HG02884 (cell line): Measurements from ENCODE around the gene IFITM10.

Source experiments
- ATAC-seq: cut with Tn5 transposase; IDR thresholded peaks from one replicate; pipeline ENCODE4 v1.9.1; 2021; ENCODE audit warnings: mild to moderate bottlenecking, moderate library complexity; ENCODE audit not compliant: unreplicated experiment

IFITM10 gene

GRCh38 chr11:1763796-1764661, 13.6 kb upstream of the IFITM10 start, which contains the start of gene CTSD:
CTSD (minus strand) TSS chr11:1763927; CDS start chr11:1763859, 68 bp downstream.
- peak; percentile 75 for ATAC-seq

- peak; percentile 27 for ATAC-seq
Observed at GRCh38 chr11:1763336-1763795, 13.0 kb upstream of the IFITM10 start.

DNA sequence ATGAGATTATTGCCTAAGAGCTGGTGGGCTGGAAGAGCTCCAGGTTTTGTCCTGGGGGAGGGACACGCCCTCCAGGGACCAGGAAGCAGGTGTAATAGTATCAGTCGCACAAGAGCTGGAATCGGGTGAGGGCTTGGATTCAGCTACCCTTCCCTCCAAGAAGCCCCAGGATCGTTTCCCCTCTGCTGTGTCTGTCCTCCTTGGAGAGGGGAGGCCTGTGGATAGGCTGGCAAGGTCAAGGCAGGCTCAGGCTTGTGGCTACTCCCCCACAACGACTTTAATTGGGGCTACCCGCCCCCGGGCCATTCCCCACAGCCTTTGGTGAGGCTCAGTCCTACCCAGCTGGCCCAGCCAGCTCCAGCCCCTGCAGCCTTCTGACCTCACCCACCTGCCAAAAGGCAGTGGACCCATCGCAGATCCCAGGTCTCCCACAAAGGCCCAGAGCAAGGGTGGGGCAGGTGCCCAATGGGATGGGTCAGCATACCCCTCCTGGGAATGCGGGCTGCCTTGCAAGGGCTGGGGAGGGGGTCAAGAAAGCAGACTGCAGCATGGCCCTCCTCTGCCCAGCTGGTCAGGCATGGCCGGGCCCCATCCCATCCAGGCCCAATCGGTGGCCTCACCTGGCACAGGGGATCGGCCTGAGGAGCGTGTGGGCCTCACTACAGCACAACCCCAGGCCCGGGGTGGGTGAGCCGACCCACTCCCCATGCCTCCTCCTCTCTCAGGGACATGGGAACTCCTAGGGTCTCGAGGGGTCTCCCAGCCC, 12.3 kb upstream of the IFITM10 start:
- ATAC-seq, result no peak

DNA sequence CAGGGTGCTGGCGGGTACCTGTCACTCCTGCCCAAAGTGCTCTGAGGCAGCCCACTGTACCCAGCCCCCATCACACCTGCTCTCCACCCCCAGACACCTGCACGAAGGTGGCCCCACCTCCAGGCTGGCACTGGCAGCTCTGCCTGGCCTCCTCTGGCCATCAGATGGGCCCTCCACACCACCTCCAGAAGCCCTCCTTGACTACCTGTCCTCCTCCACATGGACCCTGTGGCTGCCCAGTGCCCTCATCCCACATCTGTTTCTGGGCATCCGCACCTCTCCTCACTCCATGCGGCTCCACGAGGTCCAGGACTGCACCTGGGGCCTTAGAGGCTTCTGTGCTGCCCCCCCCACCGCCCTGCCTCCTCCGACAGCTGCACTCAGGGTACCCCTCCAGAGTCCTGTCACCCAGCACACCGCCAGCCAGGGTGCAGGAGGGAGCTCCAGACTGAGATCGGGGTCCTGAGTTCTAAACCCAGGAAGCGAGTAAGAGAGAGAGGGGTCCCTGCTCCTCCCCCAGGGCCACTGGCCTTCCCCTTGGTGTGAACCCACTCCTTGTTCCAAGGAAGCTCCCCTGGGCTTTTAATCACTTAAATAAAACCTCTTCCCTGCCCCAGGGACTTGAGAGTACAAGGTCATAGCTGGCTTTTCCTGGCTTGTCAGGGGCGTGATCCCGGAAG, 11.6 kb upstream of the IFITM10 start:
- no peak for ATAC-seq

GRCh38 chr11:1761110-1761856, 10.9 kb upstream of the IFITM10 start:
- ATAC-seq, result no peak

DNA sequence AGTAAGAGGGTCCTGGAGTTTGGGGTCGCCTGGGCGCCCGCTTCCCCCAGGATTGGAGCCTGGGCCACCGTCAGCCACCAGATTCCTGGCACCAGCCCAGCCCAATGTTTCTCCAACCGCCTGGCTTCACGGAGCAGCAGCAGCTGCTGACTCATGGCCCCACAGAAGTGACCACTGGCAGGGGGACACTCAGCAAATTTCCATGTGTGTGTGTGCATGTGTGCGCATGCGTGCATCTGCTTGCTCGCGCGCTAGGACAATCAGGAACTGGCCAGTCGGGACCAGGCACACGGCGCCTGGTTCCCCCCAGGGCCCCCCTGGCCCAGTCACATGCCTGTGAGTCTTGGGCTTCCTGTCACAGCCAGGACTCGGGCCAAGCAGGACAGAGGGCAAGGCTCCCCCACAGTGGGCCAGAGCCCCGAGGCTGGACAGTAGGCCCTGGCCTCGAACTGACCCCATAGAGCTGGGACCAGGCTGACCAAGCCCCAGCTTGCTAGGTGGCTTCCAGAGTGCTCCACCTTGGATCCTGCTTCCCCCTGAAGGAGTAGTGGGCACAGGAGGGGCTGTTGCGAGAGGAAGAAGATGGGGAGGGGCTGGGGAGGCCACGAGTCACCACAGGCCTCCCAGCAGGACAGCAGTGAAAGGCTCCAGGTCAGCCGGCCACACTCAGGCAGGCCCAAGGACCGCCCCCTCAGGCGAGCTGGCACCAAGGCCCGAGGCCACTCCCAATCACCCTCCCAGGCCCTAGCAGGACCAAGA, 10.1 kb upstream of the IFITM10 start:
- ATAC-seq, result no peak

- no peak for ATAC-seq
Observed at GRCh38 chr11:1759851-1760220, 9.4 kb upstream of the IFITM10 start.

- no peak for ATAC-seq
Observed at GRCh38 chr11:1759151-1759850, 8.9 kb upstream of the IFITM10 start.

- no peak for ATAC-seq
Observed at GRCh38 chr11:1758611-1759150, 8.3 kb upstream of the IFITM10 start.

DNA sequence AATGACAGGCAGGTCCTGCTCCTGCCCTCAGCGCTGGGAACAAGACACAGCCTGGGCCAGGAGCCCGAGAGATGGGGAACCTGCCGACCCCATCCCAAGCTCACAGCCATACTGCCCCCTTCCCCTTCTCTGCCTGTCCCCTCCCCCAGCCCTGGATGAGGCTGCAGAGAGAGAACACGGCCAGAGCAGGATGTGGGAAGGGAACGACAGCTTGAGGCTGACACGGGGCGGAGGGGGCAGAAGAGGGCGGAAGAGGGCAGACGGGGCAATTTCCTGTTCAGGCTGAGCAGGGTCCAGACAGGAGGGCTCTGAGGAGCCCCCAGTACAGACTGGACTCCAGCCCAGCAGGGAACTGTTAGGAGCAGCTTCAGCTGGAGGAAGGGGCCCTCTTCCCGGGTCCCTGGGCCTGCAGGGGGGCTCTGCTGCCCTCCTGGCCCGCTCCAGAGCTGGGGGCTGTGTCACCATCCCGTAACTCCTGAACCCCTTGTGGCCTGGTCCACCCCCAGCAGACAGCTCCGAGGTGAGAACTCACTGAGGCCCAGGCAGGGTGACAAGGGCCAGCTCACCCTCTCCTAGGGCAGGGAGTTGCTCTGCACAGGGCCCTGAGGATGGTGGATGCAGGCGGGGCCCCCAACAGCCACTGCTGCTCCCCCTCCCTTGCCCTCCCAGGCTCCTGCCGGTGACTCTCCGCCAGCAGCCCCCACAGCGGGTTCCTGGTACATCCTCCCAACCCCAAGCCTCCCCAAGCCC, 7.6 kb upstream of the IFITM10 start:
- ATAC-seq, result no peak

DNA sequence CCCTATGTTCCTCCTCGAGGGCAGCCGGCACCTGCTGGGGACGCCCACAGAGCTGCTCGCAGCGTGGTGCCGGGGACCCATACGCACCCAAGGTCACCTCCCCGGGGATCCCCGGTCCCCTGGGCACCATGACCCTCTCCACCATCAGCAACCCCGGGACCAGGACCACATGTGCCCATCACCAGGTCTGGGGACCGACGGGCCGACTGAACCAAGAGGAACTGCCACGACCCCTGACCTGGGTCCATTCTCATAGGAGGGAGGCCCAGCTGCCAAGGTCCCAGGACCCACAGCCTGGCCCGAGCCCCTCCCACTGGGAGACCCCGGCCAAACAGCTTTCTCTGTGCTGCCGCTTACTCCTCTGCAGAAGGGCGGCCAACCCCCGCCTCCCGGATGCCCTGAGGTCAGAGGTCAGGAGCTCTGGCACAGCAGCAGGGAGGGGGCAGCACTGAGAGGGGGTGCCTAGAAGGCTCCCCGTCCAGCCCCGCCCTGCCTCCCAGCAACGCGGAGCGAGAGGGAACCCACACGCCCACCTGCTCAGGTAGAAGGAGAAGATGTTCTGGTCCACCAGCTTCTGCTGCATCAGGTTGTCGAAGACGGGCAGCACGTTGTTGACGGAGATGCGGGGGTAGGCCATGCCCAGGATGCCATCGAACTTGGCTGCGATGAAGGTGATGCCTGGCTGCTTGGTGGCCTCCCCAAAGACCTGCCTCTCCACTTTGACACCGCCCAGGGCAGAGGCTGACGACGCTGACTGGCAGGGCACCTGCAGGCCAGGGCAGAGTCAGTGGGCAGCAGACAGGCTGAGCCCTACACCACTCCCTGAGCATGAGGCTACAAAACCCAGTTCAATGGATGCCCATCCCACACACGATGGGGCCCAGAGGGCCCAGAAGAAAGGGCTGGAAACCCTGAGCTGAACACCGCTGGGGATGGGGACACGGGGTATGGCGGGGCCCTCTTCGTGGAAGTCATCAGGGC, 6.7 kb upstream of the IFITM10 start:
- no peak for ATAC-seq

DNA sequence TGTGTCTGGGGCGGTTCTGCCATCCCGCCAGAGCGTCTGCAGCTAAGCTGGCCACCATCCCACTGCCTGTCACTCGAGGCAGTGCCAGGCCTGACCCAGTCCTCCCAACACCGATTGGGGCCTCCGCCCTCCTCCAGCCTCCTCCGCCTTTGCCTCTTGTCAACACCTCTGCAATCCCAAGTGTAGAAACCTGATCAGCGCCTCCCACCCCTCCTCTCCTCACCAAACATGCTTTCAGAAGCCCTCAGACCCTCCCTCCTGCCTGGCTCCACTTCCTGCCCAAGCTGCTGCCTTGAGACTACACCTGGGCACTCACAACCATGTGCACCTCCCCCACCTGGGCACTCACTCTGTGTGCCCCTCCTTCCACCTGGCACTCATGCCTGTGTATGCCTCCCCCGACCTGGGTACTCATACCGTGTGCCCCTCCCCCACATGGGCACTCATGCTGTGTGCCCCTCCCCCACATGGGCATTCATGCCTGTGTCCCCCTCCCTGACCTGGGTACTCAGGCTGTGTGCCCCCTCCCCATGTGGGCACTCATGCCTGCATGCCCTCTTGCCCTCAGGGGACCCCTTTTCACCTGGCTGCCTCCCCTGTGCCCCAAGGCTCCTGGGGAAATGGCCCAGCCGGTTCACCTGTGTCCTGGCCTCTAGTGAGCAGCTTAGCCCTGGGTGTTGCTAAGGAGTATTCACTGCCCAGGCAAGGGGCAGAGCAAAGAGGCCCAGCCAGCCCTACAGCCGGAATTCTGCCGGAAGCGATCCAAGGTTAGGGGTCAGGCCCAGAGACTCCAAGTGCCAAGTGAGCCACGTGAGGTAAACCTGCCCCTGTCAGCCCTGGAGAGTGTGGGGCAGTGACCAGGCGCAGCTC, 5.5 kb upstream of the IFITM10 start:
- no peak for ATAC-seq

- ATAC-seq, result no peak
Observed at GRCh38 chr11:1755344-1755691, 4.9 kb upstream of the IFITM10 start.

GRCh38 chr11:1754376-1755150, 4.2 kb upstream of the IFITM10 start:
- ATAC-seq, result no peak

- no peak for ATAC-seq
Observed at GRCh38 chr11:1753929-1754305, 3.5 kb upstream of the IFITM10 start.
